Stimulated activated CD4-positive, alpha-beta T cell treated with anti-CD3 and anti-CD28 coated beads, Interleukin-12 subunit alpha, Interleukin-12 subunit beta, amount 100 ng/mL, for 4 hours (primary cell): ENCODE results near the gene SIL1.

Source experiments
- DNase-seq: peaks from one replicate; pipeline ENCODE4 v3.0.0-alpha.2; 2020

The SIL1 gene

DNA sequence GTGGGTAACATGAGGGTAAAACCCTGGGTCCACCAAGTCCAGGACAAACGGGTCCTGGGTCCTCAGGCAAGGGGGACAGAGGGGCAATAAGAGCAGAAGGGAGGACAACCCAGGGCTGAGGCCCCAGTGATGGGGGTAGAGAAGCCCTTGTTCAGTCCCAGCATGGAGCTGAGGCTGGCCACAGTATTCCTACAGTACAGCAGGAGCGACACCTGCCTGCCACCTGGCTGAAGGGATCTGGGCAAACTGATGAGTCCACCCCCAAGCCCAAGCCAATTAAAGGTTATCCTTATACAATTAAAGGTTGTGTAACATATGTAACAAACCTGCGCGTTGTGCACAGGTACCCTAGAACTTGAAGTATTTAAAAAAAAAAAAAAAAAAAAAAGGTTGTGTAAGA lies 225.3 kb downstream of the SIL1 start:
- DNase-seq = no peak

DNA sequence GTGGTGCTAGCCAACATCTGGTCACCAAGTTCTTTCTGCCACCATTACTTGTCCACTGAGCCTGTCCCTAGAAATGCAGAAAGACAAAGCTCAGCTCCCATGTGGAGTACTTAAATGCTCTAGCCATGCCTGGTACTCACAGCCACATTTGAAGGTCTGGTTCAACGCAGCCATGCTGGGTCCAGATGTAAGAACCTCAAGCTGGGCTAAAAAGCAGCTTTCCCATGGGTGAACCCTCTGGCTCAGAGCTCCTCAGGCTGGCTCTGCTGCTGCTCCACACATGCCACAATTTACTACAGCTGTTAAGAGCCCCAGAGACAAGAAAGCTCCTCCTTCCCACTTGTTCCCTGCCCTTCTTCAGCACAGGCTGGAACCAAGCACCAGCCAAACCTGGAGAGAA lies 225.9 kb downstream of the SIL1 start:
- no peak for DNase-seq

DNA sequence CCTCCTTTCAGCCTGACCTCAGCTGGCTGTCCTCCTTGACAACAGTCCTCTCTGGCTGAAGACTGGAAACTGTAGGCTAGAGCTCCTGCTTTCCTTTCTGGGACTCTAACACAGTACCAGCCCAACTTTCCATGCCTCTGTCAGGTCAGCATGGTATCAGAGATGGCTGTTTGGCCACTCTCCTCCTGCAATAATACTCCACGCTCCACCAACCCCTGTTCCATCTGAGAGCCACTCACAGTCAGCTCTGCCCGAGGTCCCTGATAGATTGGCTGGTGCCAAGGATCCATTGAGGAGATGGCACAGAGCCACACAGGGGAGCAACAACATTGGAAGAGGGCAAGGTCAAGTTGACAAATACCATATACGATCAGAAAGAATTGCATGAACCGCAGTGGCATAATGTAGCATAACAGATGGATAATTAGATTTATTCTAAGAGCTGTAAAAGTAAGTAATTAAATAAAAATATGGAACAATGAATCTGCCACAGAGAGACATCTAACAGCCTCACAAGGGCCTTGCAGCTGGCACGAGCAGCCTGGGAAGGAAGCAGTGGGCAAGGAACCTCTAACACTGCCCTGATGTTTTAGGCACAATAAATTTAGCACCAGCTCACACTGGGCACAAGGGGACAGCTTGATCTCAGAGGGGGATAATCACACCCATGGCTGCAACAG lies 228.7 kb downstream of the SIL1 start:
- no peak for DNase-seq

DNA sequence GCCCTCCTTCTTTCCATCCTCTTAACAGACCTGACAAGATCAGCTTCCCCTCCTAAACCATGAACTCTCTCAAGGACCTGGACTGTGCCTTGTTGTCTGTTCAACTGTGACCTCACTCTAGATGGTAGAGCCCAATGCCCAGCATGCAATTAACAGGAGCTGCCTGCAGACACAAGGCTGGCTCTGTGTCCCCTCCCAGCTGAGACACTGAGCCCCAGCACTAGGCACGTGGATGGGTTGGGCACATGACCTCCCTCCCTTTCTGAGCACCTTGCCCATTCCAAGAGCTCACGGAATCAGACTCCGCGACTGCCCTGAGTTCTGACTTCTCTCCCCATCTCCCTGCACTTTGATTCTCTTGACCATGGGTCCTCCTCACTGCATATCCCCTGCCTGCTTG lies 229.6 kb downstream of the SIL1 start:
- no peak for DNase-seq

DNA sequence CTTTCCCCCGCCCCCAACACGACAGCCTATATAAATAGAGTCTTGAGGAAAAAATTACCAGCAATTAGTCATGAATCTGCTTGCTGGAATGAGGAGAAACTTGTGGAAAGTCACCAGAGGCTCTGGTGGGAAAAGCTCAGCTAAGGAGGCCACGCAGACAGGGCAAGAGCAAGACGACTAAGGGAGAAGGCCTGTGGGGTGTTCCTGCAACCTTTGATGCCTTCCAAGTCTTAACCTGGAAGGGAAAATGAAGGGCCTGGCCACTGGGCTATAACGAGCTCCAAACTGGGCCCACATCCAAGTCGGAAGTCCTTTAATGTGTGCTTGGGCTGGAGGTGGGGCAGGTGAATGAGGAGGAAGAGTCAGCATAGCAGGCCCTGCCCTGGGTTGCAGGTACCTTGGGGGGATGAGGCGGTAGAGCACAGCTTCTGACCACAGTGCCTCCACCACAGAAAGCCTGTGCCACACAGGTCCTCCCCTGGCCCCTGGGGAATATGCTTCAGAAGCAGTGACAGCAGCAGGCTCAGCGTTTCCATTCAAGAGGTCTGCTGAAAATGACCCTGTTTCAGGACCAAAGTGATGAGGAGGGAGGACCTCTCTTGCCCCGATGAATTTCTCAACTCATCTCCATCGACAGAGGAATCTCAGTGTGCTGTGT lies 230.2 kb downstream of the SIL1 start:
- DNase-seq = no peak

DNA sequence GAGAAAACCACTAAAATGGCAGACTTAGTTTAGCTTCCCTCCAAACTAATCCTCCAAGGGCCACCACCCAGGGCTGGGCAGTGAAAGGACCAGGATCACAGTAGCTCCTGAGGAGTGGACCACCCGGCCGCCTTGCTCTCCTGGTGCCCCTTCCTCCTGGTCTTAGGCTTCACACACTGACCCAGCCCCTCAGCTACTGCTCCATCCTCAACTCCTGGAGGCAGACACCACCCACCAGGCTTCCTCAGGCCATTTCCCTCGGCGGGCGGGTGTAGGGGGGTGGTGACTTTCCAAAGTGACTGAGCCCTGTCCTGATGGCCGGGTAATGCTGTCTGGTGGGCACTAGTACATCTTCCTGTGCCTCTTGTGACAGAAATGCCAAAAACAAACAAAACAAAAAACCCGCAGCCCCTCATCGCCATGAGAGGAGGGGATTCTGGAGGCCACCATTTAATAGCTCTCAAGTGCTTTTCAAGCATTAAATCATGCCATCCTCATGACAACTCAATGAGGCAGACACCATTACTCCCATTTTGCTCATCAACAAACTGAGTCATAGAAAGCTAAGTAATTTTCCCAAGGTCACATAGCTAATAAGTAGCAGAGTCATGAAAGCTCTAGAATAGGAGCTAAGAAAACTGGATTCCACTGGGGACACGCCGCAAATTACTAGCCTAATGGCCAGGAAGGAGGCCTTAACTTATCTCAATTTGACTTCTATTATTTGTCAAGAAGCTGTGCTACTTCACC lies 231.8 kb downstream of the SIL1 start:
- DNase-seq = no peak

DNA sequence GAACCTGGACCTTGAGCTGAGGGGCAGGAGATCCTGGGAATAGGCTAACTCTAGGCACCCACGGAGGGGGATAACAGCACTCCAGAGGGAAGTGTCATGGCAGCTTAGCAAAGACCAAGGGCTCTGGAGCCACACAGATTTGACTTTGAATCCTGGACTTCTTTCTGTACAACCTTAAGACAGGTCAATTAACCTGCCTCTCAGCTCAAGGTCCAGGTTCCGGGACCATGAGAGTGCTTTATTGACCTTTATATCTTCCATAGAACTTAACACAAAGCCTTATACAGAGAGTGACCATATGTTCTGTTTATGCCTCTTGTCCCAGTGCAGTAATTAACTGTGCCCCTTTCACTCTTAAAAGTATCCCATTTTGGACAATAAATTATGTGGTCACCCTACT lies 232.5 kb downstream of the SIL1 start:
- no peak for DNase-seq

DNA sequence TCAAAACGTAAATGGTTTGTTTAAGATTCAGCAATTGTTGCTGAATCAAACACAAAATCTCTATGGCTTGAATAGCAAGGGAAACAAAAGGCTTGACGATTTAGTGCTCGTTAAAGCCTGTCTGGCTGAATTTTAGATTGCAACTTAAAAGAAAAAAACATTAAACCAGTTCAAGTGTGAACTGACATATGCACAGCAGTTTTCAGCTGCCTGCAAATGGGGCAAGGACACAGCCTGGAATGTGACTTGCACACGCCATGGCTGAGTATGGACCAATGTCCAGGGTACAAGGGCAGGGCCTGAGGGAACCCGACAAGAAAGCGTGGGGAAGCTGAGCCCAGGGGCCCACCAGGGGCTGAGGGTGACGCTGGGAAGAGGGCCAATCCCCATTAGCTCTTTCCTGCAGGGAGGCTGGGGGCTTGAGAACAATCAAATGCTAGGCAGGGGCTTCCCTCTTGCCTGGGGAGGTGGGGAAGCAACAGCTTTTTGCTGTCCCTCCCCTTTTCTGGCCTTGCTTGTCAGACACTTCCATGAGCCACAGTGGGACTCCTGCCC lies 233.4 kb downstream of the SIL1 start:
- no peak for DNase-seq

DNA sequence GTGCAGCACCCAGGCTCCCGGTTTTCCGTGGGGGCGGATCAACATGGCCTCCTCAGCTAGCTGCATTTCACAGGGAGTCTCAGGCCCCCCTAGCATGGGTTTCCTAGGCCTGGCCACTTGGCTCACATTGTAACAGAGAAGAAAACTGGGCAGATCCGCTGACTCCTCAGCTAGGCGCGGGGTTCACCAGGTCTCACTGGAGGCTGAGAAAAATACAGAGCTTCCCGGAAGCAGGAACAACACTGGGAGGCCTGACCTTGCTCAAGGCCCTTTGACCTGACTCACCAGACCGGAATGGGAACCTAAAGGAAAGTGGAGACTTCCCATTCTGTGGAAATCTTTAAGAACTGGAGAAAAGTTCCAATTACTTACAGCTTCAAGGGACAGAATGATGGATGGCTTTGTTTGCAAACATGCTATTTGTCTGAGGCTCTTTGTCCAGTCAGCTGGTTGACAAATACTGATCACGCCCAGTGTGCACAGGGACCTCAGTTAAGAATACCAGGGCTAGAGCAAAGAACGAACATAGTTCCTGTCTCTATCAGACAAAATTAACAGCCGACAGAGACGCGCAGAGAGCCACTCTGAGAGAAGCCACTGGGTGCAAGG lies 234.3 kb downstream of the SIL1 start:
- no peak for DNase-seq

DNA sequence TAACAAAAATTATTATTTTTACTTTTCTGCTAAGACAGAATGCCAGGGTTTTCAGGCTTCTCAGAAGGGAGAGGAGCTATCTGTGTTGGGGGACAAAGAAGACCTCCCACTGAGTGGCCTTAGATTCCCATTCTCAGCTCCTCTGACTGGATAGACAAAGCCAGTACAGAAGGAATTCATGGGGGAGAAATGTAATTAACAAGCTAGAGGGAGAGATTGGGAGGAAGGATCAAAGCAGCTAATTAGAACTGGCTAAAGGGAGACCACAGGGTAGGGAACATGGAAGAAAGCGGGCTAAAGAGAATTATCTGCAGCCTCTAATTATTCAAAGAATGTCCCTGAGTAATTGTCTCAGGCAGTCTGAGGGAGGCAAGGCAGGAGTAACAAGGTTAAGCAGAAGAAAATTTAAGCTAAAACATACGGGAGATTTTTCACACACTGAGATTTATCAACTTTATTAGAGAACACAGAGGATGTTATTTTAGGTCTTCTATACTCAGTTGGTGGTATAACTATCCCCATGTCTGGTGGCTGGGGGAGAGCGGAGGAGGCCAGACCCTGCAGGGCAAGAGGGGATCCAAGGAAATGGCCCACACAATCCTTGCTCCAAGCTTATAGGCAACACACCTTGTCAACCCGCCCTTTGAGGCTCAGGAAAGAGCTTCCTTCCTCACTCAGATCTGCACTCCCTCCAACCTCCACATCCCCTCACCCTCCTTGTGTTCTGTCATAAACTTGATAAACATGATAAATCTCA lies 235.4 kb downstream of the SIL1 start:
- no peak for DNase-seq

DNA sequence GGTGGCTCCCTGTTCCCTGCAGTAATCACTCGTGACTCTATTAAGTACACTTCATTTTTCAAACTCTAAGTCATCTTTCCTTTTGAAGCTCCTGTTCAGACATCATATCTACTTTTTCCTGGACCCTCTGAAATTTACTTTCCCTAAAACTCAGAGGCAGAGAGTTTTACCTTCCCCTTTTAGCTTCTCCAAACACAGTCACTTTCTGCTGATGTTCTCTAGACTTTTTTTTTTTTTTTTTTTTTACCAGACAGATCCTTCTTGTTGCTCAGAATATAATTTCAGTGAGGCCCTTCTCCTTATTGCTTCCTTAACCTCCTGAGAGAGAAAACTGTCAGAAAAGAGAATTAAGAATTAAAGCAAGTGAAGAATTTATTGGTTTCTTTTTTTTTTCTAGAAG lies 236.4 kb downstream of the SIL1 start:
- DNase-seq = no peak

DNA sequence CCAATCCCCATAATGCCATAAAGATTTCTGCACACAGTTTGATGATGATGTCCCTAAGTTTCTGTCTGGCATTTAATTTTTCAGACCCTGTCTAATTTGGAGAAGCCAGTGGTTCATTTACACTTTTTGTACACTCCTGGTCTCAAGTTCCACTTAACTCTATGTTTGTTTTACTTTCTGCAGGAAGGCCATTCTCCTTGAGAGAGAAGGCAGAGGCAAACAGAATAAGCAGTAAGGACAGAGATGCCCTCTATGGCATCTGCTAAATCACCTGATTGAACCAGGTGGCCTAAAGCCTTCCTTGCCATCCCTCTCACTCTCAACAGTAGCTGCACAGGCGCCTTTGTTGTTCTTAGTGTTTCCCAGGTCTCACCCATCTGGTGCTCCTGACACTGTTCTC lies 236.9 kb downstream of the SIL1 start:
- DNase-seq = no peak

DNA sequence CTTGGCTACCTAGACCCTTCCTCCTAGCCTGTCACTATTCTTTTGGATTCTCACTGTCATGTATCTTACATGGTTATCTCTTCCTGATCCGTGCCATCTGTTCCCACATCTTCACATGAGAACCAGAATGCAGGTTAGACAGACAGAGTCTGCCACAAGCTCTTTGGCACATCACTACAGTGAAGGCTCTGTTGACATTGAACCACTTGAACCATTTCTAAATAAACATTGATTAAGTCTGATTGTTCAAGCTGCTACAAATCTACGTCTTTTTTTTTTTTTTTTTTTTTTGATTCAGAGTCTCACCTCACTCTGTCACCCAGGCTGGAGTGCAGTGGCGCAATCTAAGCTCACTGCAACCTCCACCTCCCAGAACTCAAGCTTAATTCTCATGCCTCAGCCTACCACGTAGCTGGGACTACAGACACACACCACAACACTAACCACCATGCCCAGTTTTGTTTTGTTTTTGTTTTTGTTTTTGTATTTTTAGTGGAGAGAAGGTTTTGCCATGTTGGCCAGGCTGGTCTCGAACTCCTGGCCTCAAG lies 237.9 kb downstream of the SIL1 start:
- DNase-seq = no peak

DNA sequence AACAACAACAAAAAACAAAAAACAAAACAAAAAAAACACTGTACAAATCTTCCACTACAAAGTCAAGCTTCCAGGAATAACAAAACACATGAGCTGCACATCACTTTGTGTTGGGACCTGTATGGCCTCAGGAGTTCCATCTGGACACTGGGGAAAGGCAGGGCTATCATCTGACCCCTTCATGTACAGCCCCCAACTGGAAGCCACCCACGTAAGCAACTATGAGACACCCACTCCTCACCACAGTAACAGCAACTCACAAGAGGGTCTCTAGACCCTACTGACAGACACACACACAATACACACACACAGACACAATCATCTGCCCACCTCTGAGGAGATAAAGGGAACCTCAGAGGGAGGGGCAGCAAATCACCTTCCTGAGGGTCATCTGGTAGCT lies 241.4 kb downstream of the SIL1 start:
- DNase-seq = no peak

DNA sequence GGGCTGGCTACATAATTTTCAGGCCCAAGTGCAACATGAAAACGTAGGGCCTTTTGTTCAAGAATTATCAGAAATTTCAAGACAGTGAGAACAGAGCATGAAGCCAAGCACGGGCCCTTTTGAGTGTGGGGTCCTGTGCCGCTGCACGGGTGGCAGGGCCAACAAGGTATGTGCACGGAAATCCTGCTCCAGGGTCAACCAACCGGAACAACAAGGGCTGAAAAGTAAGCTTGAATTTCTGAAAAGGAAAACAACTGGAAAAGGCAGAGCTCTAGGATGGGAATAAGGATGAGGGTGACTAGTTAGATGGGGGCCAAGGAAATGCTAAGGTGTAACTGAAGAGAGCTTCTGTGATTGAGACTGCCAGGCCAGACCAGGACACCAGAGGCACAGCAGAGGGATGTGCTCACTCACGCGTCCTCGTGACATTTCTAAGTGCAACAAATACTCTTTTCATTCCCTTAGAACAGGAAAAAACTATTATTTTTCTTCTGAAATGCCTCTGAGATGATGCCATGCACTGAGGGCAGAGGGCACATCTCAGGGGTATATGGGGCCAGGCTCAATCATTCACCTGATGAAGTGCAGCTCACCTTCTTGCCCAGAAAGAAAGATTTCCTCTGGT lies 242.4 kb downstream of the SIL1 start:
- no peak for DNase-seq

DNA sequence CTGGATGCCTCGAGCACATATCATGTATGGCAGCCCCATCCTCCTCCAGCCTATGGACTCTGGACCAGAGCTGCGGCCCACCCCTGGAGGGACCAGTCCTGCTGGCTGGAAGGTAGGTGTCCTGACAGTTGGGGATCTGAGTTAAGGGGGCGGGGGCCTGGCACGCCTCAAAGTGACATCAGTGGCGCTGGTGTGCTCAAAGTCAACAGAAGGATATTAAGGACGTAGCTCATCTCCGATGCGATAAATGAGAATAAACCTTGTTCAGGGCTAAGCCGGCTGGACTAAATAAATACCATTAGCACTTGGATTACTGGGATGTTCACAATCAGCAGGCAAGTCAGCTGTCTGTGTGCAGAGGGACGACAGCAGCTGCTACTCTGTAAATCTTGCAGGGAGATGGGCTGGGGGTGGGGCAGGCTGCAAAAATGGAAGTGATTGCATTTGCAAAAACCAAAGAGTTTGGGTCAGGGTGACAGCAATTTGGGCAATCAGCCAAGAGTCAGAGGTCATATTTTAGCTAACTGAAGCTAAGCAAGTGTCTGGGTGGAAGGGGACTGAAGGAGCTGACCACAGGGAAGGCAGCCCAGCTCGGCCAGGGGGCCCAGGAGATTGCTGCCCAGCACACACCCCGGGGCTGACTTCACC lies 243.0 kb downstream of the SIL1 start:
- no peak for DNase-seq

DNA sequence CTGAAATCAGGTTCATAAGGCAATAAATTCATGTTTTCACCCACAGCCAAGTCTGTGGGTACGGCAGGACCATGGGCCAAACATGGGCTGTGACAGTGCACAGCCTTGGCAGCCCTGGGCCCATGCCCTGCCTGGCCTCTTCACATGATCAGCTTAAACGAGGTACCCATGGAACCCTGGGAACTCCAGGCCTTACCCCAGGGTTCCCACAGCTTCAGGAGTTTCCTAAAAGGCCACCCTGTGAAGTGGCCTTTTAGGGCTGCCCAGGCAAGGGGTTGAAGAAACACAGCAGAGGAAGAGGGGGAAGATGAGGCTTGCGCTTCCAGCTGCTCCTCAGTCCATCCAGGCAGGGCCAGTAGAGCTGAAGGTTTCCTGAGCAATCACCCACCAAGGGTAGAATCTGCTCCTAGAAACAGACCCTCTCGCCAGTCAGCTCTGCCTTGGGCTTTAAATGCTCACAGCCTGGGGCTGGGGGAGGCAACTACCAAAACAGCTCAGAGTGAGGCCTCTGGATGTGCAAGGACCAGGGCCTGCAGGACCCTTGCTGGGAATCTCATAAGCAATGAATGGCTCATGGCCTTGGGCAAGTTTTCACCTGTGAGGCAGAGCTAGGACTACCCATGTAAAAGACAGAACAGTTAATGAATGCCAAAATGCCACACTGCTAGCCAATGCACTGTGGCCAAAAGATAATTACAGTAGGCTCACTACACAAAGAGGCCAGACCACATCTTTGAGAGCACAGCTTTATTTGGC lies 243.7 kb downstream of the SIL1 start:
- no peak for DNase-seq

DNA sequence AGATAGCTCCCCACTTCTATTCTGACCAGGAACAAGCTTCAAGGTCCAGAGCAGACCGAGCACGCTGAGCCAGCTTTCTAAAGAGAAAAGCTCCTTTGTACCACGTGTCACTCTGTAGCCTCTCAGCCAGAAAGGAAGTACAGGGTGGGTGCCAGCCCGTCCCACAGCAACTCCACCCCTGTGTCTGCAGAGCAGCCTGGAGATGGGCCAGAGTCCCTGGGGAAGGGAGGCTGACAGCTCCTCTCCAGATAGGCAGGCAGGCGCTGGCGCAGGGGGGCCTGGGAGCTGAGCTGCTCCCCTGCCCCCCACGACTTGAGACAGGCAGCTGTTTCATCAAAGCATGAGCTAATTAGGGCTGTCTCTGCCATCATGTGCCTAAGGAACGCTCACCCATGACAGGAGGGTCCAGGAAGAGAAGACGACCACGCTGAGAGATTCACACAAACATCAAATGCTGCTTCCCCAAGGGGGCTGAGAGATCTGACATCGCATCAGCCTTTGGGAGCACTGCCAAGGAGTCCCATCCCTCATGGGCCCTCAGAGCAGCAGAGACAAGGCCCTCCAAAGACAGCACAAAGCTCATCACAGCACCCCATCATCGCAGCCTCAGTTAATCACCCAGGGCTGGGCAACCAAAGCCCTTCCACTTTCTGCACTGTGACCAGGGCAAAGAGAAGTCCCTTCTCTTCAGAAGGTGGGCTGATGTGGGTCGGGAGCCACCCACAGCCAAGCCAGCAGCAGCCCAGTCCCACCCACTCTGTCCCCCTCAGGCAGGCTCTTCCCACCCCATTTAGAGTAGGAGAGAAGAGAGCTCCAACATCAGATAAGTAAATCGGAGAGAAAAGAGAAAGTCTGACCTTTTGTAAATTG lies 244.5 kb downstream of the SIL1 start:
- DNase-seq = peak; percentile 7

DNA sequence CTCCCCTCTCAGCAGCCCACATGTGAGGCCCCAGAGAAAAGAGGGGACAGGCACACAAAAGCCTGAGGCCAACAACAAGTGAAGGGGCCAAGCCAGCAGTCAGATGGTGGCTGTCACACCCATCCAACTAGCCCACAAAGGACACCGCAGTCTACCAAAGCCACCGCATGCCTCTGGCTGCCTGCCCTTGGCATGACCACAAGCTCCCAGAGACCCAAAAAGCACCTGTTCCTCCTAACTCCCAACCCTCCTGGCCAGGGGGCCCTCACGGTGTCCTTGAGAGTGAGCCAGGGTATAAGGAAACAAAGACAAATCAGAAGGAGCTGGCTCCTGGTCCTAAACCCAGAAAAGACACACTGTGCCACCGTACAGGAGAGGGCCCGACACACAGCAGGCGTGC lies 245.2 kb downstream of the SIL1 start:
- DNase-seq = no peak
